ENCODE data around the gene RALGDS. TPM values are rescaled to one million over a fixed set of nuclear protein-coding genes. Genes with fewer than 3 reads are reported as not detected.

The RALGDS gene
- total and polyA plus RNA-seq, 9 of the 15 experiments (the other 6 are each of a cell fraction or from before 2014, with no cell fraction given) = 0.75 to 43.3 (median 27.1) TPM

GRCh38 chr9:133058550-133059320 is 62.3 kb downstream of the RALGDS start (continued):
- TF ChIP-seq ZNF592 (IDR thresholded peaks at IDR 0.05) = no peak
- no peak for TF ChIP-seq RBM14 (IDR thresholded peaks at IDR 0.05; ENCODE audit: borderline replicate concordance, insufficient read depth, low read depth, low read length)
- no peak for TF ChIP-seq ZNF583 (CRISPR knock-in tag; IDR thresholded peaks at IDR 0.05)
- TF ChIP-seq ZFPM2 (CRISPR knock-in tag; IDR thresholded peaks at IDR 0.05) = no peak
- TF ChIP-seq RAD21 (CRISPR knock-in tag; conservative IDR thresholded peaks at IDR 0.05 in 1 of 2, IDR thresholded peaks at IDR 0.05 in 1 of 2) = no peak
- TF ChIP-seq ZNF408 (CRISPR knock-in tag; IDR thresholded peaks at IDR 0.05; ENCODE audit: low read depth) = no peak
- TF ChIP-seq MXI1 (IDR thresholded peaks at IDR 0.05; ENCODE audit: low read depth, low read length) = no peak
- TF ChIP-seq FOXP4 (CRISPR knock-in tag; IDR thresholded peaks at IDR 0.05; ENCODE audit: borderline replicate concordance) = no peak
- TF ChIP-seq EWSR1 (IDR thresholded peaks at IDR 0.05; ENCODE audit: borderline replicate concordance, low read depth, partially characterized antibody) = no peak
- TF ChIP-seq ZNF695 (CRISPR knock-in tag; IDR thresholded peaks at IDR 0.05) = no peak
- peak; percentile 57; the same call in 1 of the 2 replicates for TF ChIP-seq ESRRA (IDR thresholded peaks at IDR 0.05; ENCODE audit: borderline replicate concordance, low read depth)
- TF ChIP-seq SUPT5H (IDR thresholded peaks at IDR 0.05) = peak; percentile 39; the same call in 1 of the 2 replicates
- TF ChIP-seq ZNF24 (IDR thresholded peaks at IDR 0.05) = peak; percentile 79
- peak; percentile 92 for TF ChIP-seq CEBPG (CRISPR knock-in tag; IDR thresholded peaks at IDR 0.05)
- TF ChIP-seq CEBPG (tag; conservative IDR thresholded peaks at IDR 0.05 in 1 of 2, IDR thresholded peaks at IDR 0.05 in 1 of 2) = peak; percentile 89 to 92
- no peak for TF ChIP-seq MED1 (CRISPR knock-in tag; IDR thresholded peaks at IDR 0.05; ENCODE audit: borderline replicate concordance)
- no peak for TF ChIP-seq ZNF263 (CRISPR knock-in tag; IDR thresholded peaks at IDR 0.05; ENCODE audit: borderline replicate concordance)
- TF ChIP-seq ZNF431 (CRISPR knock-in tag; IDR thresholded peaks at IDR 0.05) = no peak
- no peak for TF ChIP-seq ZNF445 (CRISPR knock-in tag; IDR thresholded peaks at IDR 0.05; ENCODE audit: low read depth)
